ENCODE results near the gene DUOXA1. TPM values are rescaled to one million over a fixed set of nuclear protein-coding genes. Genes with fewer than 3 reads are reported as not detected.

The DUOXA1 gene
- total RNA-seq, 1 donor from 2014 or later: 0.33 TPM

GRCh38 chr15:45151998-45152828, 22.5 kb upstream of the DUOXA1 start:
- Mint-ChIP-seq H3K36me3 (ENCODE audit: low read depth) (peaks cover 11% of the 10 kb centered on the region), H3K4me3 (no peak overlapping the region), H3K27ac (no peak overlapping the region), H3K27me3 (no peaks in the 10 kb centered on the region), H3K4me1 (no peaks in the 10 kb centered on the region), H3K9me3 (no peaks in the 10 kb centered on the region)
- POLR2A ChIA-PET: no interaction called here
- DNase-seq (no peak), ATAC-seq (ENCODE audit: low read depth) (no peak)
- no peak for TF ChIP-seq CTCF (IDR thresholded peaks at IDR 0.05)
- CTCF ChIA-PET: no interaction called here
- intact Hi-C loops (cut with micrococcal nuclease): no loop called here

- H3K4me3 Mint-ChIP-seq: no peak overlapping the region
- intact Hi-C loops (cut with micrococcal nuclease): no loop called here
- no peaks in the 10 kb centered on the region for H3K4me1 Mint-ChIP-seq
- no peak for TF ChIP-seq CTCF (IDR thresholded peaks at IDR 0.05)
- no peak for DNase-seq
- no peak for ATAC-seq (ENCODE audit: low read depth)
- H3K27me3 Mint-ChIP-seq: no peaks in the 10 kb centered on the region
- ChIA-PET POLR2A (no interaction called here), CTCF (no interaction called here)
- peaks cover 11% of the 10 kb centered on the region for H3K36me3 Mint-ChIP-seq (ENCODE audit: low read depth)
- H3K9me3 Mint-ChIP-seq: no peaks in the 10 kb centered on the region
- no peak overlapping the region for H3K27ac Mint-ChIP-seq
These were observed 21.3 kb upstream of the DUOXA1 start for GRCh38 chr15:45150997-45151396.

- no peaks in the 10 kb centered on the region for H3K9me3 Mint-ChIP-seq
- ATAC-seq (ENCODE audit: low read depth): no peak
- POLR2A ChIA-PET: no interaction called here
- peaks cover 11% of the 10 kb centered on the region for H3K36me3 Mint-ChIP-seq (ENCODE audit: low read depth)
- no peak for DNase-seq
- no peak overlapping the region for H3K4me3 Mint-ChIP-seq
- H3K27me3 Mint-ChIP-seq: no peaks in the 10 kb centered on the region
- TF ChIP-seq CTCF (IDR thresholded peaks at IDR 0.05): no peak
- H3K27ac Mint-ChIP-seq: no peak overlapping the region
- H3K4me1 Mint-ChIP-seq: no peaks in the 10 kb centered on the region
- CTCF ChIA-PET: no interaction called here
- intact Hi-C loops (cut with micrococcal nuclease): no loop called here
These were observed 20.8 kb upstream of the DUOXA1 start for GRCh38 chr15:45150481-45150880.

GRCh38 chr15:45149060-45149459, 19.4 kb upstream of the DUOXA1 start:
- Mint-ChIP-seq H3K36me3 (ENCODE audit: low read depth) (peaks cover 11% of the 10 kb centered on the region), H3K9me3 (no peaks in the 10 kb centered on the region), H3K27me3 (no peaks in the 10 kb centered on the region), H3K4me1 (no peaks in the 10 kb centered on the region), H3K27ac (no peak overlapping the region), H3K4me3 (no peak overlapping the region)
- ChIA-PET CTCF (no interaction called here), POLR2A (no interaction called here)
- no peak for DNase-seq
- intact Hi-C loops (cut with micrococcal nuclease): no loop called here
- no peak for ATAC-seq (ENCODE audit: low read depth)
- TF ChIP-seq CTCF (IDR thresholded peaks at IDR 0.05): no peak

- no peak overlapping the region for H3K4me3 Mint-ChIP-seq
- H3K27me3 Mint-ChIP-seq: no peaks in the 10 kb centered on the region
- no peak overlapping the region for H3K27ac Mint-ChIP-seq
- H3K4me1 Mint-ChIP-seq: no peaks in the 10 kb centered on the region
- intact Hi-C loops (cut with micrococcal nuclease): no loop called here
- DNase-seq: no peak
- ChIA-PET POLR2A (no interaction called here), CTCF (no interaction called here)
- no peak for ATAC-seq (ENCODE audit: low read depth)
- H3K9me3 Mint-ChIP-seq: no peaks in the 10 kb centered on the region
- no peak for TF ChIP-seq CTCF (IDR thresholded peaks at IDR 0.05)
- H3K36me3 Mint-ChIP-seq (ENCODE audit: low read depth): peaks cover 11% of the 10 kb centered on the region
These were observed 18.7 kb upstream of the DUOXA1 start for GRCh38 chr15:45148076-45149059.

Measured in activated B cell treated with CpG ODN at 0.5 μM for 24 hours (primary cell).